K562 (cell line): ENCODE measurements around the gene TFF3. TPM values are rescaled to one million over a fixed set of nuclear protein-coding genes. Genes with fewer than 3 reads are reported as not detected.

Experiments
- ATAC-seq: fragments of 200-7000 bp; cut with Tn5 transposase; 3 replicates; pipeline ENCODE4 v1.9.1; 2020; ENCODE audit warnings: moderate library complexity
- BruUV-seq: library from RNA; stranded (reverse); fragments of 400-500 nt; replicated peaks from 2 replicates; lab custom pipeline; 2021; lab: Mats Ljungman, UMichigan
- CTCF ChIA-PET: fragments of 300-600 bp; formaldehyde crosslinking; extraction: SDS; loops from one replicate; lab custom pipeline; 2021; ENCODE audit warnings: low intra/inter-chr PET ratio; lab: Yijun Ruan, JAX
- POLR2A ChIA-PET: fragments of 300-600, 350-650 bp; sonication (Branson Sonifier 250); formaldehyde crosslinking; extraction: SDS; loops from one replicate; lab custom pipeline; 2021; ENCODE audit warnings: antibody characterized with exemption, inconsistent platforms; lab: Yijun Ruan, JAX
- DNase-seq, 4 experiments: peaks; one replicate each; pipeline versions ENCODE4 v3.0.0 to v3.0.0-alpha.2; 2011 to 2018; ENCODE audit warnings: low spot score in 3 of 4, mixed read lengths in 3 of 4; ENCODE audit errors: extremely low read depth in 1 of 4
- FAIRE-seq: peaks from 2 replicates; lab custom pipeline; 2011; peaks lifted over from hg19 to GRCh38; lab: Jason Lieb, UNC
- H2AFZ ChIP-seq: 2 replicates; pipeline ENCODE4 v1.6.0; 2011; ENCODE audit warnings: low read depth, low read length, control low read depth, inconsistent platforms
- H3K27ac ChIP-seq: fragments of 200-600 bp; 3 replicates; pipeline ENCODE4 v1.8.0; 2011; ENCODE audit warnings: low read depth, mild to moderate bottlenecking, control low read depth, inconsistent platforms, low read length, moderate library complexity, mixed read lengths; ENCODE audit errors: extremely low read depth
- H3K27me3 ChIP-seq, 2 experiments: fragments of 300-600 bp in 1 of 2; 2 replicates in 1 of 2; 3 replicates in 1 of 2; pipeline versions ENCODE4 v1.6.0 to v1.8.0; 2011; ENCODE audit warnings: inconsistent platforms in 2 of 2, low read length in 2 of 2, mild to moderate bottlenecking in 1 of 2, mixed read lengths in 1 of 2, moderate library complexity in 1 of 2; ENCODE audit not compliant: control insufficient read depth in 2 of 2, insufficient read depth in 2 of 2
- H3K36me3 ChIP-seq: fragments of 300-600 bp; 3 replicates; pipeline ENCODE4 v1.8.0; 2011; ENCODE audit warnings: mild to moderate bottlenecking, low read length, inconsistent platforms; ENCODE audit not compliant: control insufficient read depth, insufficient read depth
- H3K4me1 ChIP-seq, 2 experiments: fragments of 200-600 bp in 1 of 2; replicated peaks in 1 of 2; 2 replicates in 1 of 2; 3 replicates in 1 of 2; pipeline versions ENCODE4 v1.5.1 to v1.8.0; 2011; ENCODE audit warnings: inconsistent platforms in 2 of 2, low read length in 2 of 2, mild to moderate bottlenecking in 1 of 2, mixed read lengths in 1 of 2, moderate library complexity in 1 of 2; ENCODE audit not compliant: control insufficient read depth in 2 of 2, insufficient read depth in 2 of 2
- H3K4me2 ChIP-seq: 2 replicates; pipeline ENCODE4 v1.6.1; 2011; ENCODE audit warnings: low read length, control low read depth, inconsistent platforms, mixed read lengths; ENCODE audit not compliant: insufficient read depth
- H3K4me3 ChIP-seq: fragments of 200-600 bp; sonication (generic), shearing (Covaris generic); 2 replicates; pipeline ENCODE4 v1.5.1; 2016; ENCODE audit warnings: control low read depth, inconsistent platforms
- H3K79me2 ChIP-seq: fragments of 200-600 bp; 3 replicates; pipeline ENCODE4 v1.8.0; 2011; ENCODE audit warnings: low read length, inconsistent platforms; ENCODE audit not compliant: control insufficient read depth, insufficient read depth
- H3K9ac ChIP-seq, 2 experiments: 2 replicates each; pipeline versions ENCODE4 v1.6.0 to v1.6.1; 2011; ENCODE audit warnings: low read depth in 2 of 2, low read length in 2 of 2, control low read depth in 1 of 2, inconsistent platforms in 1 of 2, mild to moderate bottlenecking in 1 of 2, mixed read lengths in 1 of 2; ENCODE audit not compliant: insufficient read depth in 1 of 2
- H3K9me1 ChIP-seq: one replicate; pipeline ENCODE4 v1.6.0; 2011; ENCODE audit warnings: inconsistent platforms, mild to moderate bottlenecking, low read length, moderate library complexity; ENCODE audit not compliant: control insufficient read depth, insufficient read depth
- H3K9me3 ChIP-seq: replicated peaks from 2 replicates; pipeline ENCODE4 v1.5.1; 2011; ENCODE audit warnings: low read depth, low read length, inconsistent platforms; ENCODE audit not compliant: control insufficient read depth, insufficient read depth
- H4K20me1 ChIP-seq: replicated peaks from 2 replicates; pipeline ENCODE4 v1.6.1; 2011; ENCODE audit warnings: low read length, inconsistent platforms, mixed read lengths; ENCODE audit not compliant: control insufficient read depth, insufficient read depth
- GATAD2B ChIP-seq: fragments of 450-650 bp; IDR thresholded peaks from 2 replicates; pipeline ENCODE4 v1.6.1; 2017; ENCODE audit warnings: mild to moderate bottlenecking, borderline replicate concordance
- HMBOX1 ChIP-seq: sonication (generic); IDR thresholded peaks from 2 replicates; pipeline ENCODE4 v1.6.1; 2016
- POLR3A ChIP-seq: IDR thresholded peaks from 2 replicates; pipeline ENCODE4 v1.6.1; 2011; ENCODE audit warnings: borderline replicate concordance, mild to moderate bottlenecking, moderate library complexity; ENCODE audit not compliant: insufficient read length, insufficient read depth; ENCODE audit errors: extremely low read depth
- ZBTB49 ChIP-seq: sonication (generic); formaldehyde crosslinking; IDR thresholded peaks from 2 replicates; pipeline ENCODE4 v1.8.0; 2022; ENCODE audit warnings: missing genetic modification reagents, mild to moderate bottlenecking, borderline replicate concordance
- ZNF644 ChIP-seq: fragments of 200-800 bp; sonication (Bioruptor generic); IDR thresholded peaks from 2 replicates; pipeline ENCODE4 v1.6.1; 2016; ENCODE audit warnings: low read depth, missing genetic modification characterization, missing compliant biosample characterization
- ZNF75A ChIP-seq: fragments of 450-650 bp; formaldehyde crosslinking; IDR thresholded peaks from 2 replicates; pipeline ENCODE4 v1.4.0; 2020; ENCODE audit warnings: mild to moderate bottlenecking
- WGBS: fragments of 100-300 bp; shearing (Covaris generic); methylation state at CpG from one replicate; pipeline ENCODE4 v1.1.6; 2016; ENCODE audit warnings: low coverage, mixed read lengths; ENCODE audit not compliant: insufficient coverage; ENCODE audit errors: missing lambda C conversion rate; 5-methylcytosine and 5-hydroxymethylcytosine counted together
- in situ Hi-C: fragments of 300-500 bp; cut with MboI; formaldehyde crosslinking; loops from 4 replicates; pipeline ENCODE4 v1.15.0; 2018; ENCODE audit warnings: inconsistent platforms, mixed read lengths
- intact Hi-C: fragments of 100-400 bp; cut with micrococcal nuclease; formaldehyde crosslinking; loops from 2 replicates; pipeline ENCODE4 v1.14.2; 2022
- polyA plus RNA-seq, 8 experiments: library from polyadenylated mRNA; depleted of rRNA in 4 of 8; stranded (reverse) in 5 of 8; unstranded in 3 of 8; fragments of >200 nt; fragmentation: Nextera tagmentation in 2 of 8; fragmentation: Illumina TruSeq in 1 of 8; extraction: Ambion mirVana in 2 of 8; extraction: Trizol in 1 of 8; gene quantifications; 2 replicates each; pipeline versions ENCODE4 v1.2.1 to v1.2.3, GENCODE V29; 2011 to 2014; ENCODE audit warnings: inconsistent platforms in 1 of 8, missing spikeins in 1 of 8
- total RNA-seq, 7 experiments: library from RNA; depleted of rRNA in 6 of 7; stranded (reverse); fragments of >200 nt in 6 of 7; fragmentation: Illumina TruSeq in 2 of 7; extraction: Trizol in 2 of 7; gene quantifications; 2 replicates each; pipeline versions ENCODE4 v1.2.1 to v1.2.3, GENCODE V29; 2011 to 2021; ENCODE audit warnings: low replicate concordance in 1 of 7
- TF ChIP-seq, protein P1 (sequence below): fragments of 450-650 bp; IDR thresholded peaks from 2 replicates; pipeline ENCODE4 v1.6.1; 2016; ENCODE audit warnings: borderline replicate concordance

TFF3 gene
- total and polyA plus RNA-seq, 9 of the 15 experiments (the other 6 are each of a cell fraction or from before 2014, with no cell fraction given), result 0.78 TPM; not detected in 8

- Histone ChIP-seq H4K20me1 (no peaks in the 10 kb centered on the region; the same call in 1 of the 2 replicates), H3K9ac (no peak overlapping the region), H3K27me3 (peaks cover 32 to 70% of the 10 kb centered on the region in 2 experiments), H3K79me2 (no peaks in the 10 kb centered on the region), H3K9me1 (no peaks in the 10 kb centered on the region), H3K4me3 (no peak overlapping the region), H3K9me3 (no peaks in the 10 kb centered on the region), H3K27ac (no peak overlapping the region), H3K4me1 (peaks cover 0 to 4% of the 10 kb centered on the region in 2 experiments; a peak in 1 of 5 replicates), H2AFZ (no peak overlapping the region), H3K4me2 (no peak overlapping the region), H3K36me3 (no peaks in the 10 kb centered on the region)
- ChIA-PET POLR2A (interaction anchor here (0.7 kb wide), 1 partner anchor 12 kb away, joined by 3 read pairs; no protein-coding TSS in a partner anchor), CTCF (interaction anchor here (0.6 kb wide), 1 partner anchor 420 kb away, joined by 3 read pairs; no protein-coding TSS in a partner anchor)
- in situ Hi-C loops (no loop called here), intact Hi-C loops (no loop called here)
- no peak for FAIRE-seq
- no peak for DNase-seq
- 9% methylated on average over 2 of the region's 2 CpGs for WGBS
- no peak for ATAC-seq
- no peak for TF ChIP-seq ZNF644 (tag)
- TF ChIP-seq ZNF75A (CRISPR knock-in tag), result no peak
- TF ChIP-seq GATAD2B, result no peak
- peak; percentile 94 for TF ChIP-seq HMBOX1
- TF ChIP-seq, protein P1, sequence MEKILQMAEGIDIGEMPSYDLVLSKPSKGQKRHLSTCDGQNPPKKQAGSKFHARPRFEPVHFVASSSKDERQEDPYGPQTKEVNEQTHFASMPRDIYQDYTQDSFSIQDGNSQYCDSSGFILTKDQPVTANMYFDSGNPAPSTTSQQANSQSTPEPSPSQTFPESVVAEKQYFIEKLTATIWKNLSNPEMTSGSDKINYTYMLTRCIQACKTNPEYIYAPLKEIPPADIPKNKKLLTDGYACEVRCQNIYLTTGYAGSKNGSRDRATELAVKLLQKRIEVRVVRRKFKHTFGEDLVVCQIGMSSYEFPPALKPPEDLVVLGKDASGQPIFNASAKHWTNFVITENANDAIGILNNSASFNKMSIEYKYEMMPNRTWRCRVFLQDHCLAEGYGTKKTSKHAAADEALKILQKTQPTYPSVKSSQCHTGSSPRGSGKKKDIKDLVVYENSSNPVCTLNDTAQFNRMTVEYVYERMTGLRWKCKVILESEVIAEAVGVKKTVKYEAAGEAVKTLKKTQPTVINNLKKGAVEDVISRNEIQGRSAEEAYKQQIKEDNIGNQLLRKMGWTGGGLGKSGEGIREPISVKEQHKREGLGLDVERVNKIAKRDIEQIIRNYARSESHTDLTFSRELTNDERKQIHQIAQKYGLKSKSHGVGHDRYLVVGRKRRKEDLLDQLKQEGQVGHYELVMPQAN, result no peak
- TF ChIP-seq POLR3A, result no peak
- TF ChIP-seq ZBTB49, result no peak
- BruUV-seq, result no TSS peak
Measured at GRCh38 chr21:42348762-42349161, 33.6 kb upstream of the TFF3 start.
